ENCODE measurements around the gene SBF2. TPM values are rescaled to one million over a fixed set of nuclear protein-coding genes. Genes with fewer than 3 reads are reported as not detected.

SBF2 gene
- total RNA-seq, 3 donors from 2014 or later, result 74.8 to 91.9 (median 88.2) TPM

- Histone ChIP-seq H3K4me3 (no peak overlapping the region), H3K4me1 (no peaks in the 10 kb centered on the region), H3K9me3 (no peaks in the 10 kb centered on the region), H3K36me3 (no peaks in the 10 kb centered on the region), H3K27me3 (no peaks in the 10 kb centered on the region), H3K27ac (no peak overlapping the region)
- intact Hi-C loops (cut with DNase I; ENCODE audit: low total_unique reads), result no loop called here
- TF ChIP-seq POLR2AphosphoS5 (IDR thresholded peaks at IDR 0.05), result no peak
- no peak for TF ChIP-seq CTCF (IDR thresholded peaks at IDR 0.05)
- TF ChIP-seq POLR2A (IDR thresholded peaks at IDR 0.05), result no peak
- DNase-seq (ENCODE audit: low spot score in 2 of 2), result no peak
Measured at GRCh38 chr11:9839550-9839949, 454.5 kb downstream of the SBF2 start.

GRCh38 chr11:9838961-9839360 is 455.1 kb downstream of the SBF2 start:
- intact Hi-C loops (cut with DNase I; ENCODE audit: low total_unique reads), result no loop called here
- H3K27ac ChIP-seq, result no peak overlapping the region
- no peaks in the 10 kb centered on the region for H3K4me1 ChIP-seq
- DNase-seq (ENCODE audit: low spot score in 2 of 2), result no peak
- no peaks in the 10 kb centered on the region for H3K36me3 ChIP-seq
- H3K4me3 ChIP-seq, result no peak overlapping the region
- no peaks in the 10 kb centered on the region for H3K27me3 ChIP-seq
- no peaks in the 10 kb centered on the region for H3K9me3 ChIP-seq
- TF ChIP-seq POLR2AphosphoS5 (IDR thresholded peaks at IDR 0.05) (no peak), CTCF (IDR thresholded peaks at IDR 0.05) (no peak), POLR2A (IDR thresholded peaks at IDR 0.05) (no peak)

GRCh38 chr11:9838229-9838628 is 455.8 kb downstream of the SBF2 start:
- no peak for DNase-seq (ENCODE audit: low spot score in 2 of 2)
- intact Hi-C loops (cut with DNase I; ENCODE audit: low total_unique reads), result no loop called here
- TF ChIP-seq POLR2A (IDR thresholded peaks at IDR 0.05) (no peak), CTCF (IDR thresholded peaks at IDR 0.05) (no peak), POLR2AphosphoS5 (IDR thresholded peaks at IDR 0.05) (no peak)
- H3K27ac ChIP-seq, result no peak overlapping the region
- H3K4me1 ChIP-seq, result no peaks in the 10 kb centered on the region
- H3K36me3 ChIP-seq, result no peaks in the 10 kb centered on the region
- H3K27me3 ChIP-seq, result no peaks in the 10 kb centered on the region
- H3K4me3 ChIP-seq, result no peak overlapping the region
- H3K9me3 ChIP-seq, result no peaks in the 10 kb centered on the region

GRCh38 chr11:9834291-9834690 is 459.7 kb downstream of the SBF2 start:
- no peaks in the 10 kb centered on the region for H3K27me3 ChIP-seq
- H3K4me3 ChIP-seq, result no peak overlapping the region
- H3K4me1 ChIP-seq, result no peaks in the 10 kb centered on the region
- no peak for DNase-seq (ENCODE audit: low spot score in 2 of 2)
- H3K27ac ChIP-seq, result no peak overlapping the region
- no peaks in the 10 kb centered on the region for H3K9me3 ChIP-seq
- TF ChIP-seq POLR2A (IDR thresholded peaks at IDR 0.05) (no peak), CTCF (IDR thresholded peaks at IDR 0.05) (no peak), POLR2AphosphoS5 (IDR thresholded peaks at IDR 0.05) (no peak)
- H3K36me3 ChIP-seq, result no peaks in the 10 kb centered on the region
- intact Hi-C loops (cut with DNase I; ENCODE audit: low total_unique reads), result no loop called here

GRCh38 chr11:9831122-9831521 is 462.9 kb downstream of the SBF2 start:
- H3K27ac ChIP-seq, result no peak overlapping the region

More at GRCh38 chr11:9831122-9831521, 462.9 kb downstream of the SBF2 start:
- TF ChIP-seq POLR2A (IDR thresholded peaks at IDR 0.05), result no peak
- no peak for TF ChIP-seq CTCF (IDR thresholded peaks at IDR 0.05)
- TF ChIP-seq POLR2AphosphoS5 (IDR thresholded peaks at IDR 0.05), result no peak
- intact Hi-C loops (cut with DNase I; ENCODE audit: low total_unique reads), result no loop called here
- Histone ChIP-seq H3K4me1 (no peaks in the 10 kb centered on the region), H3K27me3 (no peaks in the 10 kb centered on the region), H3K9me3 (no peaks in the 10 kb centered on the region), H3K36me3 (no peaks in the 10 kb centered on the region), H3K4me3 (no peak overlapping the region)
- no peak for DNase-seq (ENCODE audit: low spot score in 2 of 2)
